ENCODE measurements around the gene ADAMTS18. TPM values are rescaled to one million over a fixed set of nuclear protein-coding genes. Genes with fewer than 3 reads are reported as not detected.

The ADAMTS18 gene
- total RNA-seq, 1 experiment from 2014 or later: not detected

DNA sequence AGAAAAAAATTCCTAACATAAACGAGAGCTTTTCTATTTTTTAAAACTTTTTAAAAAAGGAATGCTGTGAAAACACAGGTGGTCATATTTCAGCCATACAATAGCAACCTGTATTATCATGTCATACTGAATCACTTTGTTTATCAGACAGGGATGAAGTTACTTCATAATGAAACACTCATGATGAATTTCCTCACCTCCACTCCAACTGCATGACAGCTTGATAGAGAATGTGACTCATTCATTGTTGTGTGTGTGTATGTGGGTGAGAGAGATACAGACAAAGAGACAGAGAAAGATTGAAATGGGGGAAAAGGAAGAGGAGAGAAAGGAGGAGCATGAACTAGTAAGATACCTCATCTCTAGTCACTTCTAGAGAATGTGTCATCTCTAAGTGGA, 126.7 kb downstream of the ADAMTS18 start:
- no peak for DNase-seq (ENCODE audit: low spot score)
- Histone ChIP-seq H3K4me1 (ENCODE audit: insufficient read depth, low read length, poor library complexity, severe bottlenecking) (no peaks in the 10 kb centered on the region), H3K27ac (ENCODE audit: low read depth, low read length, poor library complexity, severe bottlenecking) (no peak overlapping the region), H3K36me3 (ENCODE audit: insufficient read depth, low read length, poor library complexity, severe bottlenecking) (no peaks in the 10 kb centered on the region), H3K4me3 (ENCODE audit: low read depth, low read length, poor library complexity, severe bottlenecking) (no peak overlapping the region), H3K27me3 (replicated peaks; ENCODE audit: insufficient read depth, low read depth, low read length, poor library complexity) (peaks cover 35% of the 10 kb centered on the region), H3K9me3 (ENCODE audit: low read depth, low read length, poor library complexity, severe bottlenecking) (no peaks in the 10 kb centered on the region)
- TF ChIP-seq, protein P1, sequence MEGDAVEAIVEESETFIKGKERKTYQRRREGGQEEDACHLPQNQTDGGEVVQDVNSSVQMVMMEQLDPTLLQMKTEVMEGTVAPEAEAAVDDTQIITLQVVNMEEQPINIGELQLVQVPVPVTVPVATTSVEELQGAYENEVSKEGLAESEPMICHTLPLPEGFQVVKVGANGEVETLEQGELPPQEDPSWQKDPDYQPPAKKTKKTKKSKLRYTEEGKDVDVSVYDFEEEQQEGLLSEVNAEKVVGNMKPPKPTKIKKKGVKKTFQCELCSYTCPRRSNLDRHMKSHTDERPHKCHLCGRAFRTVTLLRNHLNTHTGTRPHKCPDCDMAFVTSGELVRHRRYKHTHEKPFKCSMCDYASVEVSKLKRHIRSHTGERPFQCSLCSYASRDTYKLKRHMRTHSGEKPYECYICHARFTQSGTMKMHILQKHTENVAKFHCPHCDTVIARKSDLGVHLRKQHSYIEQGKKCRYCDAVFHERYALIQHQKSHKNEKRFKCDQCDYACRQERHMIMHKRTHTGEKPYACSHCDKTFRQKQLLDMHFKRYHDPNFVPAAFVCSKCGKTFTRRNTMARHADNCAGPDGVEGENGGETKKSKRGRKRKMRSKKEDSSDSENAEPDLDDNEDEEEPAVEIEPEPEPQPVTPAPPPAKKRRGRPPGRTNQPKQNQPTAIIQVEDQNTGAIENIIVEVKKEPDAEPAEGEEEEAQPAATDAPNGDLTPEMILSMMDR (conservative IDR thresholded peaks at IDR 0.05; ENCODE audit: low read depth, low read length): no peak
- TF ChIP-seq EZH2 (IDR thresholded peaks at IDR 0.05; ENCODE audit: borderline replicate concordance, low read depth, low read length, poor library complexity, severe bottlenecking): no peak
- ChIA-PET CTCF (interaction anchor here (0.6 kb wide), 1 partner anchor 1919 kb away, joined by 3 read pairs; no protein-coding TSS in a partner anchor), POLR2A (ENCODE audit: low non-redundant PET) (no interaction called here)
- intact Hi-C loops (cut with micrococcal nuclease; ENCODE audit: unreplicated experiment): no loop called here
- no TSS peak for BruUV-seq (replicated peaks)

DNA sequence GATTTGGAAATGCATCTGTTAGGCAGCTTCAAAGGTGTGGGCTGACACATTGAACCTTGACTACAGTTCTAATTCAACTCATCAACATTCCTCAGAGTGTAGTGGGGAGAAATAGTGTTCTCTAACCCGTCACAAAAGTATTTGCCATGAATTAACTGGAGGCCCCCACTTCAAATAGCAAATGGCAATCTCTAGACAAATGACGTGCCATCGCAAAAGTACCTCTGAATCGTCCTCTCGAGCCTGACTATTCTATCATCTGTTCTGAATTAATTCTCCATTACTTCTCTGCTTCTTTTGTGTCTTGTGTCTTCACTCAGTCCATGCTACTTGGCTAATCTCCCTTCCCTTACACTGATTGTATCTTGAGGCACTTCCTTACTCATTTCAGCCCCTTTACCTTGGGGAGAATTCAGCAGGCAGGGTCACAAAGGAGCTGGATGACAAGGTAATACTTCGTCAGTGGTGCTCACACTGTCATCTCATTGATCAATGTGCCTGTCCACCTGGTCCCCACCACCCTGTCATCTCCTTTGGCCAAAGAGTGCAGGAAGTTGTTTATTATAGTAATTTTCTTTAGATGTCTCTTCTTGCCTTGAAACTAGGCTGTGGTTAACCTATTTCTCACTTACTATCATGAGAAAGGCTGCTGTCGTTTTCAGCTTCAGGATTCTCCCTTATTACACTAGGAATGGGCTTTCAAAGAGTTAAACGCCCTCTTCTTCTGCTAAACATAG, 127.2 kb downstream of the ADAMTS18 start:
- ChIA-PET POLR2A (ENCODE audit: low non-redundant PET) (no interaction called here), CTCF (interaction anchor here (0.6 kb wide), 1 partner anchor 1918 kb away, joined by 3 read pairs; no protein-coding TSS in a partner anchor)
- DNase-seq (ENCODE audit: low spot score): no peak
- TF ChIP-seq, protein P1 (conservative IDR thresholded peaks at IDR 0.05; ENCODE audit: low read depth, low read length): no peak
- TF ChIP-seq EZH2 (IDR thresholded peaks at IDR 0.05; ENCODE audit: borderline replicate concordance, low read depth, low read length, poor library complexity, severe bottlenecking): no peak
- intact Hi-C loops (cut with micrococcal nuclease; ENCODE audit: unreplicated experiment): no loop called here
- Histone ChIP-seq H3K4me1 (ENCODE audit: insufficient read depth, low read length, poor library complexity, severe bottlenecking) (no peaks in the 10 kb centered on the region), H3K27ac (ENCODE audit: low read depth, low read length, poor library complexity, severe bottlenecking) (no peak overlapping the region), H3K9me3 (ENCODE audit: low read depth, low read length, poor library complexity, severe bottlenecking) (no peaks in the 10 kb centered on the region), H3K36me3 (ENCODE audit: insufficient read depth, low read length, poor library complexity, severe bottlenecking) (no peaks in the 10 kb centered on the region), H3K27me3 (replicated peaks; ENCODE audit: insufficient read depth, low read depth, low read length, poor library complexity) (peaks cover 35% of the 10 kb centered on the region), H3K4me3 (ENCODE audit: low read depth, low read length, poor library complexity, severe bottlenecking) (no peak overlapping the region)
- BruUV-seq (replicated peaks): no TSS peak

DNA sequence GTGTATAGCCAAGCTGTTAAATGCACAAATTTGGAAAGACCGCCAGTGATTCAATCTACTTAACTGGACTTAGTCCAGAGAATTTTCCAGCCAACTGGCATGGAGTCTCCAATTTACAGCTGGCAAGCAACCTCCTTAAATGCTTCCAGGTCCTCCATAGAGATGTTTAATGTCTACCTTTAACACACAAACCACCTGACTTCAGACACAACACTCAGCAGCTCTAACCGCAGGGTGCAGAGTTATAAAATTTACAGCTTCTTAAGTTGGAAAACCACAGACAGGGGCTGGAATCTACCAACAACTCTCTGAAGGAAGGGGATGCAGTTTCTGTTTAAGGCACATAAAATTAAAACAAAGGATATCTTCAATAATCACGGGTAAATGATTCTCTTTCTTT, 128.8 kb downstream of the ADAMTS18 start:
- Histone ChIP-seq H3K4me1 (ENCODE audit: insufficient read depth, low read length, poor library complexity, severe bottlenecking) (no peaks in the 10 kb centered on the region), H3K27ac (ENCODE audit: low read depth, low read length, poor library complexity, severe bottlenecking) (no peak overlapping the region), H3K27me3 (replicated peaks; ENCODE audit: insufficient read depth, low read depth, low read length, poor library complexity) (peaks cover 44% of the 10 kb centered on the region), H3K36me3 (ENCODE audit: insufficient read depth, low read length, poor library complexity, severe bottlenecking) (no peaks in the 10 kb centered on the region), H3K9me3 (ENCODE audit: low read depth, low read length, poor library complexity, severe bottlenecking) (no peaks in the 10 kb centered on the region), H3K4me3 (ENCODE audit: low read depth, low read length, poor library complexity, severe bottlenecking) (no peak overlapping the region)
- no peak for DNase-seq (ENCODE audit: low spot score)
- intact Hi-C loops (cut with micrococcal nuclease; ENCODE audit: unreplicated experiment): no loop called here
- ChIA-PET CTCF (no interaction called here), POLR2A (ENCODE audit: low non-redundant PET) (no interaction called here)
- TF ChIP-seq EZH2 (IDR thresholded peaks at IDR 0.05; ENCODE audit: borderline replicate concordance, low read depth, low read length, poor library complexity, severe bottlenecking): no peak
- TF ChIP-seq, protein P1 (conservative IDR thresholded peaks at IDR 0.05; ENCODE audit: low read depth, low read length): no peak
- no TSS peak for BruUV-seq (replicated peaks)

Measured in A673 (cell line).